GM19463 (cell line): ENCODE results near the gene HOXA7.

Experiments
- ATAC-seq: cut with Tn5 transposase; IDR thresholded peaks from one replicate; pipeline ENCODE4 v1.9.1; 2021; ENCODE audit warnings: mild to moderate bottlenecking, moderate library complexity; ENCODE audit not compliant: unreplicated experiment

HOXA7 gene

GRCh38 chr7:27122077-27122910 is 34.2 kb downstream of the HOXA7 start:
- ATAC-seq, result no peak

- ATAC-seq, result no peak
Measured at GRCh38 chr7:27121684-27122076, 34.8 kb downstream of the HOXA7 start.

GRCh38 chr7:27119412-27119911 is 37.0 kb downstream of the HOXA7 start:
- no peak for ATAC-seq

DNA sequence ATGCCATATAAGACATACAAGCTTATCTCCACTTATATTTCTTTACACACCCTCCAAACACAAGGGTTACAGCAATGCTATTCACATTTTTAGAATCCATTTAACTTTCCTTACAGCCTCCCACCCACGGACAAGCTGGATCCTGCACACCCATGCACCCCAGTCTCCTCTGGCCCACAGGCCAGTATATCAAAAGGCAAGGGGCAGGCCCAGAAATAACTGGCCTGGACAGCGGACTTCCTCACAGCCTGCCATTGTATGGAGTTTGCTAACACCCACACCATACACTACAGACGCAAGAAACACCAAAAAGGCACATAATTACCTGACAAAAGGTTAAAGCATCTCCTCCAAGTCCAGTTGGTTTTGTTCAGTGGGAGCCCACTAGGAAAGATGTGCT is 37.9 kb downstream of the HOXA7 start:
- ATAC-seq, result no peak

- ATAC-seq, result no peak
Measured at GRCh38 chr7:27117887-27118491, 38.5 kb downstream of the HOXA7 start.

DNA sequence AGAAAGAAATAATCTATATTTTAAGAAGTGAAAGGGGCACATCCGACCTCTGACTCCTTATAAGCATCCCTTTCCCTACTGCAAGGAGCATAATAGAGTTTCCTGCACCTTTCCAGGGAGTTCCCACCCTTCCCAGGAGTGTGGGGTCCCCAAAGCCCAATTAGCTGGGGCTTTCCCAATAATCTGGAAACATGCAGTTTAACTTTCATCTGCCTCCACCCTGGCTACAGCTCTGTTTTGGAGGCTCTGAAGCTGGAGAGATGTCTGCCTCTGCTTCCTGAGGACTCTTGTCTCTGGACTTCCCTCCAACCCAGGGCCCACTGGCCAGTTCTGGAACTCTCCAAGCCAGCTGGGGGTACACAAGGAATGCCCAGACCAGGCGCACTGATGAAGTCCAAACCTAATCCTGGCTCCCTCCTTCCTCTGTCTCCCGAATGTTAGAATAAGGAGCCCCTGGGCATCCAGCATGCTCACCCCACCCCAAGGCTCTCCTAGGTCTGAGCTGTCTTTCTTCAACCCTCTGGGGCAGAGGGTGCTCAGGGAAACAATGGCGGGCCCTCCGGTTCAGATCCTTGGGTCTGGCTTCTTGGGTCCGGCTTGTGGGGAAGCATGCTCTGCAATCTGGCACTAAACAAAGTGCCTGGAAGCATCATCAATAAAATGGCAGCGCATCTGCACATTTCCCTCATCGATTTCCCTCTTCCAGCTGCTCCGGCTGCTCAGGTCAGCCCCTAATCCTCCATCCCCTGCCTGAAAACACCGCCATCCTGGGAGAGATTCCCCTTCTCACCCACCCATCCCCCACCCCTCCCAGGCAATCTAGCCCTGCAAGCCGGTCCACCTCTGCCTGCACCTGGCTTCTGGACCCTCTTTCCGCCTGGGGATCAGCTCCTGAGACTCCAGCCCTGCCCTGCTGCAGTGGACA is 39.3 kb downstream of the HOXA7 start:
- ATAC-seq, result no peak

- no peak for ATAC-seq
Measured at GRCh38 chr7:27116031-27116961, 40.2 kb downstream of the HOXA7 start.

DNA sequence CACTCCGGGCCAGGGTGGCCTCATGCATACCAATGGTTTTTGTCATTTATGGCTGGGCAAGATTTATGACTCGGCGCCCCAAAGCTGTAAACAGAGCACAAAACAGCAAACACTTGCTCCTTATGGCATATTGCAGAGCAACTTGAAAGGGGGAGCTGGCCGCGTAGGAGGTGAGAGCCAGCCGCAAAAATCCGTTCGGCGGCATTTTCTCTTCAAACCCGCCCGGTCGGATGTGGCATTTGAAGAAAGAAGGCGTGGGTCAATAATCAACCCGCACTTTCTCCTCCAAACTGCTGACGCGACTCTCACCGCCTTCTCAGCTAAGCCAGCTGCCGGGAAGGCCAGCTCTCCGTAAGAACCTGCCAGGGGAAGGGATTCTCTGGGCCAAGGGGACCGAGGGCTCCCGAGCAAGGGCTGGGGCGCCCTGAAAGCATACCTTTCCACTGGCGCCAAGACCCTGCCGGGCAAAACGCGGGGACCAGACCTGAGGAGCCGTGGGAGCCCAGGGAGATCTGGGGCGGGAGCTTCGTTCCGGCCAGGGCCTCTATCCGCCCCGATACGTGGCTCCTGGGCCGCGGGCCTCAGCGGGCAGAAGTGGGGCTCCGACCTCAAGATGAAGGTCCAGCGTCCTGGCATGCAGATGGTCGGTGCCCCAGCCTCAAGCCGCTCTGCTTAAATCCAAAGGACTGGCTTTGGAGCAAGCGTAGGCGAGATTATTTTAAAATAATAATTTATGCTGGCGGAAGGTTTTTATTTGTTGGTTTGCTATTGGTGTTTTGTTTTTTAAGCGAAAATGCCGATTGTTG is 41.1 kb downstream of the HOXA7 start:
- ATAC-seq, result no peak

DNA sequence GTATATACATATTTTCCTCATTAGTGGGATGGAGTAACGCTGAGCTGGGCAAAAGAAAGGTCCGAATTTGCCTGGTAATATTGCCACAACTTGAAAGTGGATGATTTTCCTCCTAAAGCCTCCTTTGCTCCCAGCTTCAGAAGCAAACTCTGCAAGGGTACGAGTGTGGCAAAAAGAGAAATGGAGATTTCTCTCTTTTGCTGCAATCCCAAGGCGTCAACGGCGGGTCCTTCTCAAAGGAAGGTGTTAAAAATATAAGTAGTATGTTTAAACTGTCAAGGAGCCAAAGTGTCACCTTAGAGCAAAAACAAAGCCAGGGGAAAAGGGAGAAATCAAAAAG is 41.6 kb downstream of the HOXA7 start:
- ATAC-seq, result no peak

- ATAC-seq, result no peak
Measured at GRCh38 chr7:27113991-27114769, 42.3 kb downstream of the HOXA7 start.

DNA sequence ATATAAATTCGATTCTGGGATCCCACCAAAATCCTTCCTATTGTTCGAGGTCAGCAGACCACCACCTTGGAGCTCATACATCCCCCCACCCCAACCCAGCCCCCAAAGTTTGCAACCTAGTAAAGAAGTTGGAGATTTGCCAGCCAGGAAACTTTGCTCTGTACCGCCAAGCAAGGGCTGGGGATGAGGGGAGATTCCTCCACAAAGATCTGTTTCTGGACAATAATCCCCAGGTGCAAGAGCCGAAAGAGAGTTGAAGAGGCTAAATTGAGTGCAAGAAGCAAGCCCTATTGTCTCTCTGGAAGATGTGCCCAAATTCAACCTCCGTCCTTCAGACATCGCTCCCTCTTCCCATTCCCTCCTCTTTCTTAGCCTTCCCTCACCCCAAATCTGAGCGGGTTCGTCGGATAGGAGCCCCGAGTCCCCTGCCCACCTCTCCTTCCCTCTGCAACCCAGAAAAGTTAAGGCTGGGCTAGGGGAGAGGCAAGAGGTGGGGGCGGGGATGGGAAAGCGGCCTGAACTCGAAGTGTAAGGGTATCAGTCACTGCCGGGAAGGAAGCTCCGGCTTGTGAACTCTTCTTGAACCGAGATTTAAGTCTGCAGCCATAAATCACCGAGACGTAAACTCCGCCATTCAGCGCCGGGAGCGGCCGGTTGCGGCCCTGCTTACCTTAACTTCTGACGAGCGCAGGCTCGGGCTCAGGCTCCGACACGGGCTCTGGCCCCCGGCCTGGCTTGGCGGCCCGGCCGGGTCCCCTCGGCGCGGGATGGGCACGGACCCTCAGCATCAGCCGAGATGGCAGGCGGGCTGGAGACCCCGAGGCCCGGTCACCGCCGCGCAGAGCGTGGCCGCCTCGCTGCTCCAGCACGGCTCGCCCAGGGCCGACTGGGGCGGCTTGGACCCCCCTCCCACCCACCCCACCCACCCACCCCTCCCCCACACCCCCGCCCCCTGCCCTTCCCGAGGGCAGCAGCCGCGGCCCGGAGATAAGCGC is 43.2 kb downstream of the HOXA7 start:
- ATAC-seq, result no peak

DNA sequence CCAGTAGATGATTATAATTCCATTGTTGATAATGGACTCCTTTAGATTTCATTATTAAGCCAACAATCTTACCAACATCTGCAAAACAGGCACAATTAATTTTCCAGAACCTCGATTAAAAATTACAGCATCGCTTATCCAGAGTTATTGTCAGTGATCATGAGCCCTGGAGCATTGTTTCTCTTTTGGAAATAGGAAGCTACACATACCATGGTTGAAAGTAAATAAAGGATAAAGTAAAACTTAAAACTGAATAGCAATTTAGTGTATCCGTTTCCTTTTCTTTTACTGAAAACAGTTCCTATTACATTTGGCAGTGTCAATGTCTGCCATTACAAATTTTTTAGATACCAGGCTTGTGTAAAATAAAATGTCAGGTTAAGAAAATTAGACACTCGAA is 44.1 kb downstream of the HOXA7 start:
- ATAC-seq, result no peak

- ATAC-seq, result no peak
Measured at GRCh38 chr7:27111751-27112277, 44.7 kb downstream of the HOXA7 start.

- ATAC-seq, result no peak
Measured at GRCh38 chr7:27111042-27111750, 45.3 kb downstream of the HOXA7 start.

GRCh38 chr7:27110186-27111031 is 46.1 kb downstream of the HOXA7 start:
- no peak for ATAC-seq
